ENCODE results near the gene APC.

APC gene

GRCh38 chr5:112720576-112720975 is 17.1 kb upstream of the APC start:
- FAIRE-seq: peak; percentile 66
- TF ChIP-seq POLR2AphosphoS5 (IDR thresholded peaks at IDR 0.05; ENCODE audit: low read depth, low read length) (no peak), POLR2A (IDR thresholded peaks at IDR 0.05; ENCODE audit: low read depth, low read length) (no peak), TAF1 (IDR thresholded peaks at IDR 0.05; ENCODE audit: borderline replicate concordance, low read depth, low read length) (no peak)
- DNase-seq (ENCODE audit: insufficient read length): no peak

DNA sequence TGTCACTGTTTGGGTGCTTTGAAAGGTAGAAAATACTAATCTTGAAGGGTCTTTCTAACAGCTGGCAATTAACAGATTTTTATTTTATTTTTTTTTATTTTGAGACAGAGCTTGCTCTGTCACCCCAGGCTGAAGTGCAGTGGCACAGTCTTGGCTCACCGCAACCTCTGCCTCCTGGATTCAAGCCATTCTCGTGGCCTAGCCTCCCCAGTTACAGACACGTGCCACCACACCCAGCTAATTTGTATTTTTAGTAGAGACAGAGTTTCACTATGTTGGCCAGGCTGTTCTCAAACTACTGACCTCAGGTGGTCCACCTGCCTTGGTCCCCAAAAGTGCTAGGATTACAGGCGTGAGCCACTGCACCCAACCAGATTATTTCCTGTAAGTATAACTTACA is 12.8 kb upstream of the APC start:
- no peak for TF ChIP-seq TAF1 (IDR thresholded peaks at IDR 0.05; ENCODE audit: borderline replicate concordance, low read depth, low read length)
- no peak for TF ChIP-seq POLR2A (IDR thresholded peaks at IDR 0.05; ENCODE audit: low read depth, low read length)
- TF ChIP-seq POLR2AphosphoS5 (IDR thresholded peaks at IDR 0.05; ENCODE audit: low read depth, low read length): no peak
- no peak for DNase-seq (ENCODE audit: insufficient read length)
- FAIRE-seq: no peak

DNA sequence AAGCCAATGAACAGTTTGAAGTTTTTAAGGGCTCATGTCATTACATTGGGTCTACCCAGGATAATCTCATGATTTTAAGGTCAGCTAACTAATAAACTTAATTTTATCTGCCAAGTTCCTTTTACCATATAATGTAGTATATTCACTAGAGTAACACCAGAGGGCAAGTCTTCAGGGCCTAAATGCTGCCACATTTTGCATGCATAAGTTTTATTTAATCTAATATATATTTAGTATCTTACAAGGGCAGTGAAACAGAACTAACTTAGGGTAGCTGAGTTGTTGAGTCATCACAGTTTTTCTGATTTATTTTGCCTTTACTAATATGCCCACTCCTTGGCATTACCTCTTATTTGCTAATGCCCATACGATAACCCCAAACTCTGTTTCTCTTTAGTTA is 8.1 kb upstream of the APC start:
- DNase-seq (ENCODE audit: insufficient read length) (no peak), FAIRE-seq (no peak)
- TF ChIP-seq TAF1 (IDR thresholded peaks at IDR 0.05; ENCODE audit: borderline replicate concordance, low read depth, low read length) (no peak), POLR2AphosphoS5 (IDR thresholded peaks at IDR 0.05; ENCODE audit: low read depth, low read length) (no peak), POLR2A (IDR thresholded peaks at IDR 0.05; ENCODE audit: low read depth, low read length) (no peak)

DNA sequence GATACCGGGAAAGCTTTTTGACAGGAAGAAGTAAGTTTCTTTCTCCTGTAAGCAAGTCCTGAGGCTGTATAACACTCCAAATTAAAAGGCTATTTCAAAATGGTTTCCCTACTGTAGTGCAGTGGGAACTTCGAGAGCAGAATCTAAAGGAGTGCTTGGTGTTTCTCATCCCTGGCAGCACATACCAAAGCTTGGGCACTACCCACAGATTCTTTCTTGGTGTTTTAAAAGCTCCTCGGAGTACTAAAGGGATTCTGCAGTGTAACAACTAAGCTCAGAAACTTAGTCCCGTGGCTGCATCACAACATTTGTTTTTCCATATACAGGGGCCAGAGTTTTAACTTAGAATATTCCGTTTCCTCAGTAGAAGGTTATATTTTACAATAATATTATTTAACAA is 5.6 kb upstream of the APC start:
- no peak for TF ChIP-seq POLR2A (IDR thresholded peaks at IDR 0.05; ENCODE audit: low read depth, low read length)
- TF ChIP-seq POLR2AphosphoS5 (IDR thresholded peaks at IDR 0.05; ENCODE audit: low read depth, low read length): no peak
- TF ChIP-seq TAF1 (IDR thresholded peaks at IDR 0.05; ENCODE audit: borderline replicate concordance, low read depth, low read length): no peak
- FAIRE-seq: no peak
- DNase-seq (ENCODE audit: insufficient read length): no peak

DNA sequence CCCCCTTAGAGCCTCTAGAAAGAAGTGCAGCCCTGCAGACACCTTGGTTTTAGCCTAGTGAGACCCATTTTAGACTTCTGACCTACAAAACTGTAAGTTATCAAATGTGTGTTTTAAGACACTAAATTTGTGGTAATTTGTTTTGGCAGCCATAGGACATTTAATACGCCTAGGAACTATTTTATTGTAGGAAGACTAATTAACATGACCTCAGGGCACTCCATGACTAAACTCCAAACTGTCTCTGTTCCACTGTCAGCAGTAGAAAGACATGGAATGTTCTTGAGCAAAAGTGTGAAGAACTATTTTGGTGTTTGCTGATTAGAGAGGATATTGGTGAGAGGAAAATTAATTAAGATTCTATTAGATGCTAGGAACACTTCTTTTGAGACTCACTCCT is 4.1 kb upstream of the APC start:
- FAIRE-seq: peak; percentile 5
- DNase-seq (ENCODE audit: insufficient read length): no peak

GRCh38 chr5:112734597-112734996 is 3.1 kb upstream of the APC start:
- DNase-seq (ENCODE audit: insufficient read length) (no peak), FAIRE-seq (no peak)

More for the DNA sequence above, 4.1 kb upstream of the APC start:
- TF ChIP-seq TAF1 (IDR thresholded peaks at IDR 0.05; ENCODE audit: borderline replicate concordance, low read depth, low read length) (no peak), POLR2AphosphoS5 (IDR thresholded peaks at IDR 0.05; ENCODE audit: low read depth, low read length) (no peak), POLR2A (IDR thresholded peaks at IDR 0.05; ENCODE audit: low read depth, low read length) (no peak)

GRCh38 chr5:112735702-112736101 is 2.0 kb upstream of the APC start:
- DNase-seq (ENCODE audit: insufficient read length): no peak
- TF ChIP-seq POLR2AphosphoS5 (IDR thresholded peaks at IDR 0.05; ENCODE audit: low read depth, low read length) (no peak), TAF1 (IDR thresholded peaks at IDR 0.05; ENCODE audit: borderline replicate concordance, low read depth, low read length) (no peak), POLR2A (IDR thresholded peaks at IDR 0.05; ENCODE audit: low read depth, low read length) (no peak)
- FAIRE-seq: no peak

More at GRCh38 chr5:112734597-112734996, 3.1 kb upstream of the APC start:
- no peak for TF ChIP-seq TAF1 (IDR thresholded peaks at IDR 0.05; ENCODE audit: borderline replicate concordance, low read depth, low read length)
- TF ChIP-seq POLR2A (IDR thresholded peaks at IDR 0.05; ENCODE audit: low read depth, low read length): no peak
- no peak for TF ChIP-seq POLR2AphosphoS5 (IDR thresholded peaks at IDR 0.05; ENCODE audit: low read depth, low read length)

DNA sequence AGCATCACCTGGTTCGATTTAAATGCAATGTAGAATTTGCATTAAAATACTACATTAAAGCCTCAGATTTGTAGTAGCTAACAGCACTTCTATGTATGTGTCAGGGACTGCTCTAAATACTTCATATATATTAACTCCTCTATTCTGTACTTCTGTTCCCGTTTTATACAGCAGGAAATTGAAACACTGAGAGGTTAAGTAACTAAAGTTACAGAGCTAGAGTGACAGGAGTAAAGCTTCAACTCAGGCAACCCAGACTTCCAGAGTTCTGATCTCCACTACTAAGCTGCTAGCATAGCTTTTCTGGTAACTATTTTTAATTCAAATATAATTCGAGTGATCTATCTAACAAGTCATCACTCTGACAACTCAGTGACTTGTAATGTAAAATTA is 619 bp upstream of the APC start:
- TF ChIP-seq POLR2A (IDR thresholded peaks at IDR 0.05; ENCODE audit: low read depth, low read length): no peak
- no peak for TF ChIP-seq TAF1 (IDR thresholded peaks at IDR 0.05; ENCODE audit: borderline replicate concordance, low read depth, low read length)
- DNase-seq (ENCODE audit: insufficient read length): no peak
- no peak for FAIRE-seq

DNA sequence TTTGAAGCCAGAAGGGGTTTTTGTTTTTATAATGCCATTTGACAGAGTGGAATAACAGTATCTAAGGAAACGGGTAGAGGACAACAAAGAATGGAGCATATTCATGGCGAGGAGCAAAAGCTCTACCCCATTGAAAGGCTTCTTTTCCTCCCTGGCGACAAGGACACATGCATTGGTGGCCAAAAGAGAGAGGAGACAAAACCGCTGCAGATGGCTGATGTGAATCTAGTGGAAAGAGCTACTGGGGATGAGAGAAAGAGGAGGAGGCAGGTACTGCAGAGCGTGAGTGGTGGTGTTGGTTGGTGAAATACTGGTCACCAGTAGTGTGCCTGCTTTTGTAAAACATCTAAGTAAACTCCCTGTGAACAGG is 491 bp downstream of the APC start:
- no peak for TF ChIP-seq POLR2AphosphoS5 (IDR thresholded peaks at IDR 0.05; ENCODE audit: low read depth, low read length)
- no peak for TF ChIP-seq TAF1 (IDR thresholded peaks at IDR 0.05; ENCODE audit: borderline replicate concordance, low read depth, low read length)
- TF ChIP-seq POLR2A (IDR thresholded peaks at IDR 0.05; ENCODE audit: low read depth, low read length): no peak
- FAIRE-seq: peak; percentile 80

GRCh38 chr5:112742424-112742823 is 4.7 kb downstream of the APC start:
- DNase-seq (ENCODE audit: insufficient read length) (no peak), FAIRE-seq (no peak)
- TF ChIP-seq POLR2A (IDR thresholded peaks at IDR 0.05; ENCODE audit: low read depth, low read length) (no peak), TAF1 (IDR thresholded peaks at IDR 0.05; ENCODE audit: borderline replicate concordance, low read depth, low read length) (no peak), POLR2AphosphoS5 (IDR thresholded peaks at IDR 0.05; ENCODE audit: low read depth, low read length) (no peak)

More for the DNA sequence above, 491 bp downstream of the APC start:
- DNase-seq (ENCODE audit: insufficient read length): no peak

GRCh38 chr5:112743631-112744030 is 5.9 kb downstream of the APC start:
- no peak for FAIRE-seq
- TF ChIP-seq POLR2A (IDR thresholded peaks at IDR 0.05; ENCODE audit: low read depth, low read length) (no peak), TAF1 (IDR thresholded peaks at IDR 0.05; ENCODE audit: borderline replicate concordance, low read depth, low read length) (no peak), POLR2AphosphoS5 (IDR thresholded peaks at IDR 0.05; ENCODE audit: low read depth, low read length) (no peak)
- DNase-seq (ENCODE audit: insufficient read length): no peak

GRCh38 chr5:112752335-112752734 is 14.7 kb downstream of the APC start:
- no peak for DNase-seq (ENCODE audit: insufficient read length)
- TF ChIP-seq TAF1 (IDR thresholded peaks at IDR 0.05; ENCODE audit: borderline replicate concordance, low read depth, low read length) (no peak), POLR2AphosphoS5 (IDR thresholded peaks at IDR 0.05; ENCODE audit: low read depth, low read length) (no peak), POLR2A (IDR thresholded peaks at IDR 0.05; ENCODE audit: low read depth, low read length) (no peak)
- FAIRE-seq: no peak

GRCh38 chr5:112755703-112756102 is 18.0 kb downstream of the APC start:
- TF ChIP-seq POLR2AphosphoS5 (IDR thresholded peaks at IDR 0.05; ENCODE audit: low read depth, low read length) (no peak), POLR2A (IDR thresholded peaks at IDR 0.05; ENCODE audit: low read depth, low read length) (no peak), TAF1 (IDR thresholded peaks at IDR 0.05; ENCODE audit: borderline replicate concordance, low read depth, low read length) (no peak)
- FAIRE-seq: no peak

More at GRCh38 chr5:112755703-112756102, 18.0 kb downstream of the APC start:
- no peak for DNase-seq (ENCODE audit: insufficient read length)
